ENCODE results near the gene IL20RA. TPM values are rescaled to one million over a fixed set of nuclear protein-coding genes. Genes with fewer than 3 reads are reported as not detected.

The IL20RA gene
- 1 to 10 TPM in 3 of 4 donors, under 1 TPM in 1; 0.81 to 3.0 (median 1.4) TPM for polyA plus RNA-seq
- long read RNA-seq, donor 1, result 0 reads
- long read RNA-seq, donor 2, result 0 reads
- long read RNA-seq, donor 3, partial matches to known transcripts, result 0 of 1 reads
- long read RNA-seq, donor 3, other reads (novel, unspliced or antisense), result 0 of 1 reads
- long read RNA-seq, donor 4, result 0 reads
- long read RNA-seq, donor 5, result 0 reads
- long read RNA-seq, donor 6, partial matches to known transcripts, result 0 of 1 reads
- long read RNA-seq, donor 6, other reads (novel, unspliced or antisense), result 0 of 1 reads
- long read RNA-seq, donor 7, result 0 reads
- long read RNA-seq, donor 8, partial matches to known transcripts, result 0 of 1 reads
- long read RNA-seq, donor 8, other reads (novel, unspliced or antisense), result 0 of 1 reads
- long read RNA-seq, donor 9, partial matches to known transcripts, result 0 of 1 reads
- long read RNA-seq, donor 9, other reads (novel, unspliced or antisense), result 0 of 1 reads
- long read RNA-seq, donor 10, result 0 reads

- FAIRE-seq, result no peak
Measured at GRCh38 chr6:137044366-137045221, at the start of gene IL20RA. Gene IL20RA, minus strand, starts transcription at chr6:137044965. Its CDS starts 237 bp downstream, at chr6:137044728.

GRCh38 chr6:137093183-137094069 lies 48.7 kb upstream of the IL20RA start:
- DNase-seq (peak; percentile 46 to 92), FAIRE-seq (no peak)

More at GRCh38 chr6:137044366-137045221, at the start of gene IL20RA:
- Histone ChIP-seq H3K9me3 (ENCODE audit: control insufficient read depth in 2 of 2, insufficient read depth in 1 of 2, low read depth in 1 of 2, low read length in 1 of 2) (peaks cover 0 to 3% of the 10 kb centered on the region in 2 donors), H3K27ac (ENCODE audit: low read depth in 1 of 3, low read length in 2 of 3) (peak within 1 kb of the TSS; percentile 27 to 39 (median 34)), H3K4me3 (ENCODE audit: low read depth in 1 of 3, low read length in 3 of 3) (peak within 1 kb of the TSS; percentile 64 to 93 (median 67)), H3K4me1 (ENCODE audit: control insufficient read depth in 3 of 3, insufficient read depth in 2 of 3, low read depth in 1 of 3, low read length in 2 of 3) (peaks cover 0 to 3% (median 0%) of the 10 kb centered on the region in 3 donors), H3K36me3 (ENCODE audit: control insufficient read depth in 3 of 3, insufficient read depth in 2 of 3, low read depth in 1 of 3, low read length in 3 of 3) (no peaks in the 10 kb centered on the region), H3K27me3 (ENCODE audit: control insufficient read depth in 3 of 3, insufficient read depth in 3 of 3, low read length in 3 of 3) (peaks cover 0 to 21% (median 10%) of the 10 kb centered on the region in 3 donors)
- peak; percentile 59 to 82 for DNase-seq
- 7 to 13% (median 11%) methylated on average over 56 to 83 of the region's 83 CpGs for WGBS, 3 donors

GRCh38 chr6:137092018-137092417 lies 47.3 kb upstream of the IL20RA start:
- Histone ChIP-seq H3K4me1 (ENCODE audit: control insufficient read depth in 3 of 3, insufficient read depth in 2 of 3, low read depth in 1 of 3, low read length in 2 of 3) (peaks cover 3 to 13% (median 12%) of the 10 kb centered on the region in 3 donors), H3K27ac (ENCODE audit: low read depth in 1 of 3, low read length in 2 of 3) (peak overlapping the region in 2 of 3 donors; percentile 16 to 78), H3K4me3 (ENCODE audit: low read depth in 1 of 3, low read length in 3 of 3) (no peak overlapping the region), H3K36me3 (ENCODE audit: control insufficient read depth in 3 of 3, insufficient read depth in 2 of 3, low read depth in 1 of 3, low read length in 3 of 3) (no peaks in the 10 kb centered on the region), H3K27me3 (ENCODE audit: control insufficient read depth in 3 of 3, insufficient read depth in 3 of 3, low read length in 3 of 3) (no peaks in the 10 kb centered on the region), H3K9me3 (ENCODE audit: control insufficient read depth in 2 of 2, insufficient read depth in 1 of 2, low read depth in 1 of 2, low read length in 1 of 2) (peaks cover 0 to 12% of the 10 kb centered on the region in 2 donors)
- 23 to 71% (median 27%) methylated on average over 1 of the region's 1 CpG for WGBS, 3 donors
- FAIRE-seq (no peak), DNase-seq (peak; percentile 63 to 97)

More at GRCh38 chr6:137093183-137094069, 48.7 kb upstream of the IL20RA start:
- peaks cover 3 to 12% (median 10%) of the 10 kb centered on the region in 3 donors for H3K4me1 ChIP-seq (ENCODE audit: control insufficient read depth in 3 of 3, insufficient read depth in 2 of 3, low read depth in 1 of 3, low read length in 2 of 3)
- no peaks in the 10 kb centered on the region for H3K36me3 ChIP-seq (ENCODE audit: control insufficient read depth in 3 of 3, insufficient read depth in 2 of 3, low read depth in 1 of 3, low read length in 3 of 3)
- 46 to 68% (median 56%) methylated on average over 6 of the region's 6 CpGs for WGBS, 3 donors
- H3K27ac ChIP-seq (ENCODE audit: low read depth in 1 of 3, low read length in 2 of 3), result peak overlapping the region in 2 of 3 donors; percentile 27 to 78
- peaks cover 0 to 12% of the 10 kb centered on the region in 2 donors for H3K9me3 ChIP-seq (ENCODE audit: control insufficient read depth in 2 of 2, insufficient read depth in 1 of 2, low read depth in 1 of 2, low read length in 1 of 2)
- no peak overlapping the region for H3K4me3 ChIP-seq (ENCODE audit: low read depth in 1 of 3, low read length in 3 of 3)
- H3K27me3 ChIP-seq (ENCODE audit: control insufficient read depth in 3 of 3, insufficient read depth in 3 of 3, low read length in 3 of 3), result no peaks in the 10 kb centered on the region

GRCh38 chr6:137089305-137089704 lies 44.5 kb upstream of the IL20RA start:
- FAIRE-seq, result no peak
- peaks cover 0 to 12% of the 10 kb centered on the region in 2 donors for H3K9me3 ChIP-seq (ENCODE audit: control insufficient read depth in 2 of 2, insufficient read depth in 1 of 2, low read depth in 1 of 2, low read length in 1 of 2)
- WGBS, 3 donors, result 26 to 45% (median 35%) methylated on average over 5 of the region's 5 CpGs
- H3K27me3 ChIP-seq (ENCODE audit: control insufficient read depth in 3 of 3, insufficient read depth in 3 of 3, low read length in 3 of 3), result no peaks in the 10 kb centered on the region
- no peak overlapping the region for H3K27ac ChIP-seq (ENCODE audit: low read depth in 1 of 3, low read length in 2 of 3)
- DNase-seq, result peak in 1 of 2 donors; percentile 63
- H3K4me3 ChIP-seq (ENCODE audit: low read depth in 1 of 3, low read length in 3 of 3), result no peak overlapping the region
- H3K36me3 ChIP-seq (ENCODE audit: control insufficient read depth in 3 of 3, insufficient read depth in 2 of 3, low read depth in 1 of 3, low read length in 3 of 3), result no peaks in the 10 kb centered on the region
- H3K4me1 ChIP-seq (ENCODE audit: control insufficient read depth in 3 of 3, insufficient read depth in 2 of 3, low read depth in 1 of 3, low read length in 2 of 3), result peaks cover 3 to 13% (median 12%) of the 10 kb centered on the region in 3 donors

GRCh38 chr6:137087902-137088301 lies 43.1 kb upstream of the IL20RA start:
- peaks cover 3 to 11% (median 5%) of the 10 kb centered on the region in 3 donors for H3K4me1 ChIP-seq (ENCODE audit: control insufficient read depth in 3 of 3, insufficient read depth in 2 of 3, low read depth in 1 of 3, low read length in 2 of 3)
- no peak overlapping the region for H3K27ac ChIP-seq (ENCODE audit: low read depth in 1 of 3, low read length in 2 of 3)
- no peak for FAIRE-seq
- H3K27me3 ChIP-seq (ENCODE audit: control insufficient read depth in 3 of 3, insufficient read depth in 3 of 3, low read length in 3 of 3), result no peaks in the 10 kb centered on the region
- no peak overlapping the region for H3K4me3 ChIP-seq (ENCODE audit: low read depth in 1 of 3, low read length in 3 of 3)
- peaks cover 0 to 12% of the 10 kb centered on the region in 2 donors for H3K9me3 ChIP-seq (ENCODE audit: control insufficient read depth in 2 of 2, insufficient read depth in 1 of 2, low read depth in 1 of 2, low read length in 1 of 2)
- no peaks in the 10 kb centered on the region for H3K36me3 ChIP-seq (ENCODE audit: control insufficient read depth in 3 of 3, insufficient read depth in 2 of 3, low read depth in 1 of 3, low read length in 3 of 3)
- DNase-seq, result no peak
- 81 to 88% (median 82%) methylated on average over 3 of the region's 3 CpGs for WGBS, 3 donors

- Histone ChIP-seq H3K36me3 (ENCODE audit: control insufficient read depth in 3 of 3, insufficient read depth in 2 of 3, low read depth in 1 of 3, low read length in 3 of 3) (no peaks in the 10 kb centered on the region), H3K4me3 (ENCODE audit: low read depth in 1 of 3, low read length in 3 of 3) (no peak overlapping the region), H3K27ac (ENCODE audit: low read depth in 1 of 3, low read length in 2 of 3) (peak overlapping the region in 1 of 3 donors; percentile 59), H3K27me3 (ENCODE audit: control insufficient read depth in 3 of 3, insufficient read depth in 3 of 3, low read length in 3 of 3) (no peaks in the 10 kb centered on the region), H3K4me1 (ENCODE audit: control insufficient read depth in 3 of 3, insufficient read depth in 2 of 3, low read depth in 1 of 3, low read length in 2 of 3) (peaks cover 0 to 6% (median 3%) of the 10 kb centered on the region in 3 donors), H3K9me3 (ENCODE audit: control insufficient read depth in 2 of 2, insufficient read depth in 1 of 2, low read depth in 1 of 2, low read length in 1 of 2) (peaks cover 0 to 6% of the 10 kb centered on the region in 2 donors)
- 91 to 92% (median 91%) methylated on average over 1 of the region's 1 CpG for WGBS, 3 donors
- FAIRE-seq (no peak), DNase-seq (peak in 1 of 2 donors; percentile 35)
Measured at GRCh38 chr6:137086031-137086430, 41.3 kb upstream of the IL20RA start.

- peak; percentile 36 for FAIRE-seq
- Histone ChIP-seq H3K4me3 (ENCODE audit: low read depth in 1 of 3, low read length in 3 of 3) (no peak overlapping the region), H3K27me3 (ENCODE audit: control insufficient read depth in 3 of 3, insufficient read depth in 3 of 3, low read length in 3 of 3) (no peaks in the 10 kb centered on the region), H3K4me1 (ENCODE audit: control insufficient read depth in 3 of 3, insufficient read depth in 2 of 3, low read depth in 1 of 3, low read length in 2 of 3) (peaks cover 0 to 6% (median 0%) of the 10 kb centered on the region in 3 donors), H3K27ac (ENCODE audit: low read depth in 1 of 3, low read length in 2 of 3) (no peak overlapping the region), H3K36me3 (ENCODE audit: control insufficient read depth in 3 of 3, insufficient read depth in 2 of 3, low read depth in 1 of 3, low read length in 3 of 3) (no peaks in the 10 kb centered on the region), H3K9me3 (ENCODE audit: control insufficient read depth in 2 of 2, insufficient read depth in 1 of 2, low read depth in 1 of 2, low read length in 1 of 2) (peaks cover 0 to 2% of the 10 kb centered on the region in 2 donors)
- DNase-seq, result no peak
- WGBS, 3 donors, result 28 to 44% (median 40%) methylated on average over 2 of the region's 2 CpGs
Measured at GRCh38 chr6:137084865-137085617, 40.3 kb upstream of the IL20RA start.
